GM13977 (cell line): ENCODE measurements around the gene SLIT3.

Experiments
- DNase-seq: peaks from one replicate; pipeline ENCODE4 v3.0.0; 2012; ENCODE audit warnings: low spot score
- in situ Hi-C: fragments of 300-500 bp; cut with MboI; formaldehyde crosslinking; loops from one replicate; pipeline ENCODE4 v1.12.0; 2022; ENCODE audit warnings: low sequenced_read_pairs, low pct_unique_long_range_greater_than_20kb, mixed read lengths, inconsistent platforms; ENCODE audit not compliant: unreplicated experiment
- TF ChIP-seq, protein P1 (sequence below): IDR thresholded peaks from 2 replicates; pipeline ENCODE4 v1.5.1; 2012; ENCODE audit warnings: mild to moderate bottlenecking, control low read depth; ENCODE audit not compliant: insufficient read depth; ENCODE audit errors: extremely low read depth, missing control alignments

Gene SLIT3

DNA sequence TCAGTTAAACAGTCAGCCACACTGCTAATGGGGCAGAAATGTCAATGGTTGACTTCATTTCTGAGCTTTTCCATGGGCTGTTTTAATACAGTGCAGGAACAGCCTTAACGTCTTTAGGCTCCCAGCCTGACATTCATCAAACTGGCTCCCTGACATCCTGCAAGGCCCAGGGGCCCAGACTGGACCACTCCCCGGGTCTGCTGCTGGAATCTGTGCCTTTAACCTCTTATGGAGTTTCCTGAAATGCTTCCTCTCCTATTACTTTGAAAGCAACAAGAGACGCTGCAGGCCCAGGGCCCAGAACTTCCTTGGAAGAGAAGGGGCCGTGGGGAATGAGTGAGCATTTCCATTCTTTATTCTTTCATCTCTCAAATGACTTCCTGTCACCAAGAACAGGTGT, 504.9 kb downstream of the SLIT3 start:
- no peak for DNase-seq
- in situ Hi-C loops = no loop called here
- TF ChIP-seq, protein P1, sequence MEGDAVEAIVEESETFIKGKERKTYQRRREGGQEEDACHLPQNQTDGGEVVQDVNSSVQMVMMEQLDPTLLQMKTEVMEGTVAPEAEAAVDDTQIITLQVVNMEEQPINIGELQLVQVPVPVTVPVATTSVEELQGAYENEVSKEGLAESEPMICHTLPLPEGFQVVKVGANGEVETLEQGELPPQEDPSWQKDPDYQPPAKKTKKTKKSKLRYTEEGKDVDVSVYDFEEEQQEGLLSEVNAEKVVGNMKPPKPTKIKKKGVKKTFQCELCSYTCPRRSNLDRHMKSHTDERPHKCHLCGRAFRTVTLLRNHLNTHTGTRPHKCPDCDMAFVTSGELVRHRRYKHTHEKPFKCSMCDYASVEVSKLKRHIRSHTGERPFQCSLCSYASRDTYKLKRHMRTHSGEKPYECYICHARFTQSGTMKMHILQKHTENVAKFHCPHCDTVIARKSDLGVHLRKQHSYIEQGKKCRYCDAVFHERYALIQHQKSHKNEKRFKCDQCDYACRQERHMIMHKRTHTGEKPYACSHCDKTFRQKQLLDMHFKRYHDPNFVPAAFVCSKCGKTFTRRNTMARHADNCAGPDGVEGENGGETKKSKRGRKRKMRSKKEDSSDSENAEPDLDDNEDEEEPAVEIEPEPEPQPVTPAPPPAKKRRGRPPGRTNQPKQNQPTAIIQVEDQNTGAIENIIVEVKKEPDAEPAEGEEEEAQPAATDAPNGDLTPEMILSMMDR = no peak

DNA sequence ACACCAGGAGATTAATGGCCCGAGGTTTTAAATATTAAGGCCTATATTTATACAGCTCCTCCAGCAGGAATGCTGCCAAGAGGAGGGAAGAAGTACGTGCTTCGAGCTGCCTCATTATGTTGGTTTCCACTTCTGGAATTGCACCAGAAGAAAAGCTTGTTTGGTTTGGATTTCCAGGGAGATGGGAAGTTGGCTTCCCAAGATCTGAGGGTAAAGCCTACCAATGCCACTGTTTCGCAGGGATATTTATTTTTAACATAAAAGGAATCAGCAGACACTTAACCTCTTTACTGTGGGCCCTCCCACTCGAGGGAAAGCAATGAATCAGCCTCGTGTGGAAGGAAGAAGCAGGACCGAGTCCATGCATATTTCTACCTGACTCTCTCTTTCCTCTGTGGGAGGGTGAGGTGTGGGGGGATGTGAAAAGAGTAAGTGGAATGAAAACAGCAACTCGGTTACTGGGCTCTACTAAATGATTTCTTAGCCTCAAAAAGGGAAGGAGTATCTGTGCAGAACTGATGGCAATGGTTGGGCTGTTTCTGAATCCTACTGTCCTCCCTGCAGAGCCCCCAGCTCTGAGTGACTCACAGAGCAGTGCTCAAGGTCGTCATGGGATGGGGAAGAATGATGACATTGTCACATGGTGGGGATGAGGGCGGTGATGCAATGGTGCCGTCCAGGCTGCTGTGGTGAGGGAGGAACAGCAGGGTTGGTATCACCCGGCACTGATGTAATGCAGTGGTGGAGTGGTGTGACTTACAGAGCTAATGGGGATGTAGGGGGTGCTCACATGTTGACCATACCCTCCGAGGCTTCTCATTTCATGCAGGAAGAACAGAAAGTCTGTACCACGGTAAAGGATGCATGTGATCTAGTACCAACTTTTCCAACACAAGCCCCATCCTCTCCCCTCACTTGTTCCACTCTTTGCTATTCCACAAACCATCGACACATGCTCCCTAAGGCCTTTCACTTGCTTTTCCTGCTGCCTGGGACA, 506.8 kb downstream of the SLIT3 start:
- DNase-seq = no peak
- TF ChIP-seq, protein P1 = no peak
- in situ Hi-C loops = no loop called here

DNA sequence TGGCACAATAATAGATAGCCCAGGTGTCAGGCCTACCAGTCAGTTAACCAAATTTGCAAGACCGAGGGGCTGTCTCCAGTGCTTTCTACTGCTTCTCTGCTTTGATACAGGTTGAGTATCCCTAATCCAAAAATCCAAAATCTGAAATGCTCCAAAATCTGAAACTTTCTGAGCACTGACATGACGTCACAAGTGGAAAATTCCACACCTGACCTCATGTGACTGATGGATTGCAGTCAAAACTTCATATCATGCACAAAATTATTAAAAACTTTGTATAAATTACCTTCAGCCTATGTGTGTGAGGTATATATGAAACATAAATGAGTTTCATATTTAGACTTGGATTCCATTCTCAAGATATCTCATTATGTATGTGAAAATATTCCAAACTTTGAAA, 508.3 kb downstream of the SLIT3 start:
- in situ Hi-C loops = no loop called here
- TF ChIP-seq, protein P1 = no peak
- no peak for DNase-seq

DNA sequence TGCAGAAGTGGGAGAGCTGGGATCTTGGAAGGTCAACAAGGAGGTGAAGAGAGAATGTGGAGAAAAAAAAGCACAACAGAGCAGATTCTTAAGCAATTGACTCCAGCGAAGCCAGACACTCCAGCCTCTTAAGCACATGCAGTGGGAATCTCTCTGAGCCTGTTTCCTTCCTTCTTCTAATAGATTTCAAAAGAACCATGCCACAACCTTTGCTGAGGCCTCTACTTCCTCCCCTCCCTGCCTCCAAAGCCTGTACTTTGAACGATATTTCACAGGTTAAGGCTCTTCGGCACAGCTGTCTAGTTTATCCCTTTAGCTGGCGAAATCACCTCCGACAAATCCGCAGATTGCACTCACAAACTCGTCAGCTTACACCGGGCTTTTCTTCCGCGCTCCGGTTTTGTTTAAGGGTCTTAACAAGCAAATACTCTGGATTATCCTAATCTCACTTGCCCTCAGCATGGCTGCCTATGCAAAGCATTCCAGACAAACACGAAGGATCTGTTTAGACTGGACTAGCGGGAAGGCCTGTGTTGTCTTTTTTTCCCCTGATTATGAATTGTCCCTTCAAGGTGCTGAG, 510.2 kb downstream of the SLIT3 start:
- TF ChIP-seq, protein P1 = no peak
- no peak for DNase-seq
- in situ Hi-C loops = no loop called here

DNA sequence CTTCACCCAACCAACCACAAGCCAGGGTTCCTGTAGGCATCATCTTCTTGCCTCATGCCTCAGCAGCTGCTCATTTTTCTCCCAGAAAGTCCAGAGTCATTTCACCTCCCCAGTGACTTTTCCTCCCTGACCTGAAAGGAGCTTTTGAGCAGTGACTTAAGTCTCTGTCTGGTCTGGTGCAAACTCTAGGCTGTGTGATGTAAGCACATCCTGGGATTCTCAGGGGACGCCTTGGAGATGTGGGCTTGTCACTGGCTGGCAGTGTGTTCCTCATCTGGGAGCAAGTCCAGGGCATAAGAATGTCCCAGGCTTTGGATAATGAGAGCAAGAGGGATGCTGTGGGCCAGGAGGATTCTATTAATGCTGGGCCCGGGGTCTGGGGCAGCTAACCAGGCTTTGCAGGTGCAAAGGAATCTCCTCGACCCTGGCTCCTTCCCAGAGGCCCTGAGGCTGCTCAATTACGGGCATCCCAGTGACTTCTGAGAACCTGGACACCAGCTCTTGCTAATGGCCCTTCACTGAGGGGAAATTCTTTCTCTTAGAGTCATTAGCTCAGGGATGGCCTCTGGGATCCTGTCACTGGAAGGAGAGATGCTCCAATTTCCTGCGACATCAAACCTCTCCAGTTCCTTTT, 510.8 kb downstream of the SLIT3 start:
- DNase-seq = no peak
- in situ Hi-C loops = no loop called here
- TF ChIP-seq, protein P1 = no peak

DNA sequence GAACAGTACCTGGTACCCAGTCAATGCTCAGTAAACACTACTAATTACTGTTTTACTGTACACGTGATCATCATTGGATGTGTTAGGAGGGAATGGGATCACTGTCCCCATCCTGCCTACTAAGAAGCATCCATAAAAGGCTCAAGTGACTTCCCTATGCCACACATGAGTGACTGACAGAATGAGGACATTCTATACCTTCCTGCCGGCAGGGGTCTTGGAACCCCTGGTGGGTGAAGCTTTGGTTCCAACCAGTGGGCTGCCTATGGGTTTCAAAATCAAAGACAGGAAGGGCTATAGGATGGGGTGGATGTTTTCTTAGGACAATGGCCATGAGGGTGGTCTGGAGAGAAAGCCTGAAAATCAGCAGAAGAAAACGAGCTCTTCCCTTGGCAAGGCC, 512.2 kb downstream of the SLIT3 start:
- DNase-seq = no peak
- TF ChIP-seq, protein P1 = no peak
- in situ Hi-C loops = no loop called here
